ENCODE results near the gene ZNF774. TPM values are rescaled to one million over a fixed set of nuclear protein-coding genes. Genes with fewer than 3 reads are reported as not detected.

Gene ZNF774
- 0.53 to 1.0 TPM (median 0.61 TPM) in 5 replicates for total RNA-seq (2022; extraction: Qiagen RNA extraction)

DNA sequence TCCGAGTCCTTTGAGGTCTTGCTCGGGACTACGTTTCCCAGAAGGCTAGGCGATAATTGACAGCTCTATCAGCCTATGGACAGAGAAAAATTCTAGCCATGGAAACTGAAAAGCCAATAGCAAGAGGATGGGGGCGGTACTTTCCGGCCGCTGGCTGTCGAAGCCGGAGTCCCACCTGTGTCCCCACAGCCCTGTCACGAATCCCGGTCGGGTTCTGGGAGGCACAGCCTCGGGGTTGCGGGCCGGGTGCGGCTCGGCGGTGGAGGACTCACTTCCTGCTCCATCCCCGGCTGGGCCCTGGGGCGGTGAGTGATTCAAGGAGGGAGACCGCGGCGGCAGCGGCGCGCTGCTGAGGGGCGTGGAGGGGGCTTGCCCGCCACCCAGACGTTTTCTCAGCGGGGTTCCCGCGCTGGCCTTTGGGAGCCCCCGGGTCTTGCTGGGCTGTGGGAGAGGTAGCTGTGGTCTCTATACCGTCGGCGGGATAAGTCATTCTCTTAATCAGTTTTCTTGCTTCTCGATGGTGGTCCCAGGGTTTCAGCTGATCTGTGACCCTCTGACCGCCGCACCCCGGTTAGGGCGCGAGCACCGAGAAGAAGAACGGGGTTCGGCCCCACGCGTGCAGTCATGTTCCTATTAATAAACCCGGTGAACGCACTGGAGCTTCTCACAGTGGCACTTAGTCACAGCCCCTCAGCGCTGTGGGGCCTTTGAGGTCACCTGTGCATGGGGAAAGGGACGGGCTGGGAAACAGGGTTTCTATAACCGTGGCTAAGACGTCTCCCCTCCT lies at the start of gene ZNF774:
TSS of gene ZNF774 (plus strand) at position 178 of the 787 bp plus-strand sequence. CDS start 2,377 bp downstream, outside the sequence.

DNA sequence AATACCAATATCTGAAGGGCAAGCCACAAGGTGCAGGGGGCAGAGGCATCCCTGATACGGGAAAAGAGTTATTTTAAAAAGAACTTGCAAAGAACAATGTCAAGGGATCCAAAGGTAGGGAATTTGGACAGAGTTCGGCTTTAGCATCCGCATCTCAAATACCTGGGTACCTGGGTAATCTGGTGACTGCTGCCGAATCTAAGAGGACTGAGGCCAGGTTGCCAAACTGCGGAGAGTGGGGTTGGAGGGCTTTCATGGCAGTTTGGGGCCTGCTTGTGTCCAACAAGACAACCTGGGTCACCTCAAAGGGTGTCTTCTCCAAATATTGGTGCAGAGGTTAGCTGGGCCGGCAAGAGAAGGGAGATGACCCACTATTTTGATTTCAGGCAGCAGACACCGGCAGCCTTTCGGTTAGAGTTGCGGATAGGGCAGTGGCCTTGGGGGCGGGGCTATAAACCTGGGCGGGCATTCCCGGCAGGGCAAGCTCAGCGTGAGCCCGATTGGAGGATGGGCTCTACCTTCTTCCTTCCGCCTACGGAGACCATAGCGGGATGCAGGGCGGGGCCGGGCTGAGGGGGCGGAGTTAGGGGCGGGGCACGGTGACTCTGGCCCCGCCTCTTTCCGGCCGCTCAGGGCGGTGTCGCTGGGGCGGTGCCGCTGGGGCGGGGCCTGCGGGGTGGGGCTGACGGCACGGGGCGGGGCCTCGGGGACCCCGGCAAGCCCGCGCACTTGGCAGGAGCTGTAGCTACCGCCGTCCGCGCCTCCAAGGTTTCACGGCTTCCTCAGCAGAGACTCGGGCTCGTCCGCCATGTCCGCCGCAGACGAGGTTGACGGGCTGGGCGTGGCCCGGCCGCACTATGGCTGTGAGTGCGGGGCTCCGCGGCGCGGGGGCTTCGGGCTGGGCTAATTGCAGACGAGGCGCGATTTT lies 35.7 kb downstream of the ZNF774 start, which contains the start of gene IQGAP1:
TSS of gene IQGAP1 (plus strand) at position 709 of the 928 bp plus-strand sequence. CDS start at position 809, 100 bp downstream.

Other genes with a start within 250 kb of the ZNF774 start
- 38.9 to 50.3 TPM (median 43.4 TPM) in 5 replicates for gene IDH2, start 249.8 kb upstream of the ZNF774 start, total RNA-seq (2022; extraction: Qiagen RNA extraction)
- 92.4 to 128 TPM (median 122 TPM) in 5 replicates for gene SEMA4B, start 151.0 kb upstream of the ZNF774 start, total RNA-seq (2022; extraction: Qiagen RNA extraction)
- gene CIB1, start 118.3 kb upstream of the ZNF774 start, total RNA-seq (2022; extraction: Qiagen RNA extraction), result 183 to 242 TPM (median 230 TPM) in 5 replicates
- 4.2 to 5.6 TPM (median 4.8 TPM) in 5 replicates for gene GDPGP1, start 118.1 kb upstream of the ZNF774 start, total RNA-seq (2022; extraction: Qiagen RNA extraction)
- 0.07 to 0.36 TPM (median 0.09 TPM) in 5 replicates for gene TTLL13, start 102.7 kb upstream of the ZNF774 start, total RNA-seq (2022; extraction: Qiagen RNA extraction)
- gene NGRN, start 86.6 kb upstream of the ZNF774 start, total RNA-seq (2022; extraction: Qiagen RNA extraction), result 102 to 118 TPM (median 115 TPM) in 5 replicates
- gene IQGAP1, start 36.0 kb downstream of the ZNF774 start, total RNA-seq (2022; extraction: Qiagen RNA extraction), result 119 to 226 TPM (median 123 TPM) in 5 replicates
- 19.8 to 25.7 TPM (median 24.1 TPM) in 5 replicates for gene CRTC3, start 177.6 kb downstream of the ZNF774 start, total RNA-seq (2022; extraction: Qiagen RNA extraction)